KMS-11 (cell line): ENCODE measurements around the gene LDB3.

Experiments used
- H2AFZ ChIP-seq: fragments of 200-600 bp; sonication (generic); 2 replicates; pipeline ENCODE4 v1.6.1; 2016; ENCODE audit warnings: antibody characterized with exemption, mixed run types, low read depth
- H3K27ac ChIP-seq: fragments of 200-600 bp; sonication (generic); 2 replicates; pipeline ENCODE4 v1.6.1; 2016; ENCODE audit warnings: mild to moderate bottlenecking, mixed run types
- H3K27me3 ChIP-seq: fragments of 200-600 bp; sonication (generic); 2 replicates; pipeline ENCODE4 v1.6.1; 2017; ENCODE audit warnings: mild to moderate bottlenecking, low read depth, mixed run types, moderate library complexity; ENCODE audit not compliant: insufficient read depth
- H3K36me3 ChIP-seq: fragments of 200-600 bp; sonication (generic); 2 replicates; pipeline ENCODE4 v1.6.1; 2017; ENCODE audit warnings: mild to moderate bottlenecking, mixed run types; ENCODE audit not compliant: insufficient read depth
- H3K4me1 ChIP-seq: fragments of 200-600 bp; sonication (generic); 2 replicates; pipeline ENCODE4 v1.6.1; 2016; ENCODE audit warnings: mild to moderate bottlenecking, low read depth, mixed run types; ENCODE audit not compliant: poor library complexity, severe bottlenecking
- H3K4me2 ChIP-seq: fragments of 200-600 bp; sonication (generic); 2 replicates; pipeline ENCODE4 v1.7.0; 2016; ENCODE audit warnings: mild to moderate bottlenecking, mixed run types
- H3K4me3 ChIP-seq: fragments of 200-600 bp; sonication (generic); IDR thresholded peaks from 2 replicates; pipeline ENCODE4 v1.6.1; 2017; ENCODE audit warnings: low read depth, low read length, mixed read lengths; ENCODE audit not compliant: insufficient read depth
- H3K79me2 ChIP-seq: fragments of 200-600 bp; sonication (generic); 2 replicates; pipeline ENCODE4 v1.6.1; 2016; ENCODE audit warnings: low read depth, mixed run types; ENCODE audit not compliant: insufficient read depth
- H3K9ac ChIP-seq: fragments of 200-600 bp; sonication (generic); 2 replicates; pipeline ENCODE4 v1.6.1; 2016; ENCODE audit warnings: mild to moderate bottlenecking, mixed run types
- H4K20me1 ChIP-seq: fragments of 200-600 bp; sonication (generic); 2 replicates; pipeline ENCODE4 v1.6.1; 2016; ENCODE audit warnings: mild to moderate bottlenecking, mixed run types; ENCODE audit not compliant: insufficient read depth
- CTCF ChIP-seq: fragments of 200-600 bp; sonication (generic); conservative IDR thresholded peaks from 2 replicates; pipeline ENCODE4 v1.6.1; 2017; ENCODE audit warnings: low read depth, mild to moderate bottlenecking, antibody characterized with exemption, low read length, moderate library complexity, mixed read lengths

LDB3 gene

DNA sequence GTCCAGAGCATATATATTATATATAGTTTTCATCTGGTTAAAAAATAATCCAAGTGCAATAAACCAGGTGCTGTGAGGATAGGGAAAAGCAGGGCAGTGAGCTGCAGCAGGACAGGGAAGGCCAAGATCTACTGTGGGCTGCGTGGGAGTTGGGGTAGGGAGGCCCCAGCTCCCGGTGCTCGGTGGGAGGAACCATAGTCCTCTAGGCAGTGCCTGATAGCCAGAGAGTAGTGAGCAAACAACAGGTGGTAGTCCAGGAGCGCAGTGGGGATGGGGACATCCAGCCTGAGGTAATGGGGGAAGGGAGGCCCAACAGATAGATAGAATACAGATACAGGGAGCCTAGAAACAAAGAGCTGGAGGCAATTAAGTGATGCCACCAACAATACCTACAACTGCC lies 84.0 kb downstream of the LDB3 start:
- no peak for TF ChIP-seq CTCF
- H3K4me2 ChIP-seq, result no peak overlapping the region
- H3K27me3 ChIP-seq, result no peaks in the 10 kb centered on the region
- no peak overlapping the region for H2AFZ ChIP-seq
- H3K4me3 ChIP-seq, result no peak overlapping the region
- no peak overlapping the region for H3K9ac ChIP-seq
- H3K4me1 ChIP-seq, result peaks cover 19% of the 10 kb centered on the region
- no peaks in the 10 kb centered on the region for H4K20me1 ChIP-seq
- no peaks in the 10 kb centered on the region for H3K36me3 ChIP-seq
- H3K79me2 ChIP-seq, result no peaks in the 10 kb centered on the region; the same call in 1 of the 2 replicates
- no peak overlapping the region for H3K27ac ChIP-seq

- Histone ChIP-seq H3K27ac (no peak overlapping the region), H3K79me2 (no peaks in the 10 kb centered on the region; the same call in 1 of the 2 replicates), H3K4me2 (peak overlapping the region; percentile 17; the same call in 1 of the 2 replicates), H3K9ac (no peak overlapping the region), H3K27me3 (no peaks in the 10 kb centered on the region), H4K20me1 (no peaks in the 10 kb centered on the region), H3K4me1 (peaks cover 19% of the 10 kb centered on the region), H2AFZ (no peak overlapping the region), H3K4me3 (no peak overlapping the region), H3K36me3 (no peaks in the 10 kb centered on the region)
- TF ChIP-seq CTCF, result no peak
These were observed 84.7 kb downstream of the LDB3 start for GRCh38 chr10:86753051-86753450.

DNA sequence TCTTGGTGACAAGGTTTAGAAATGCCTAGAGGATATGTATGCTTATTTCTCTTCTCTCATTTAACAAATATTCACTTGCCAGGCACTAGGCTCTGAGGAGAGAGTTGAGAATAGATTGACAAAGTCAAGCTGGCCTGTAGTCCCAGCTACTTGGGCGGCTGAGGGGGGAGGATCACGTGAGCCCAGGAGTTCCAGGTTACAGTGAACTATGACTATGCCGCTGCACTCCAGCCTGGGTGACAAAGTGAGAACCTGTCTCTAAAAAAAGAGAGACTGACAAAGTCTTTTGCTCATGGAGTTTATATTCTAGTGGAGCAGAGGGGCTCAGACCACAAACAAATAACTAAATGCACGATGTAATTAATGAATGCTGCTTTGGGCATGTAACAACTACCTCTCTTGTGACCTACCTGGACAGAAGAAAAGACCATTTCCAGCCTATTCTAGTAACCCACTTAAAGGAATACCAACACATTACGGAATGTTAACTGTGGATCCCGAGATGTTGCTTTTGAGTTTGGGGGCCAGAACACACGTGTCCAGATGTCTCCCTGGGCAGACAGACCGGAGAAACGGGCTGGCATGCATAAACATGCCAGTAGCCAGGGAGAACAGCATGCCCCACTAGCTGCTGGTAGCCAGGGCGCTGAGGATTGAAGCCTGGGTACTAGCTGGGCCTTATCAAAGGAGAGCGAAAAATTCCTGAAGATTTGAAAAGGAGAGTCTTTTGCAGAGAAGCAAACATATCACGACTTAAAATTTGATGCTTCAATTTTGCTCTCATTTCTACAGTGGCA lies 85.5 kb downstream of the LDB3 start:
- Histone ChIP-seq H2AFZ (no peak overlapping the region), H3K27me3 (no peaks in the 10 kb centered on the region), H3K4me1 (peaks cover 19% of the 10 kb centered on the region), H3K4me3 (no peak overlapping the region), H3K4me2 (no peak overlapping the region), H3K27ac (no peak overlapping the region), H3K9ac (no peak overlapping the region), H4K20me1 (no peaks in the 10 kb centered on the region), H3K79me2 (no peaks in the 10 kb centered on the region; the same call in 1 of the 2 replicates), H3K36me3 (no peaks in the 10 kb centered on the region)
- no peak for TF ChIP-seq CTCF

DNA sequence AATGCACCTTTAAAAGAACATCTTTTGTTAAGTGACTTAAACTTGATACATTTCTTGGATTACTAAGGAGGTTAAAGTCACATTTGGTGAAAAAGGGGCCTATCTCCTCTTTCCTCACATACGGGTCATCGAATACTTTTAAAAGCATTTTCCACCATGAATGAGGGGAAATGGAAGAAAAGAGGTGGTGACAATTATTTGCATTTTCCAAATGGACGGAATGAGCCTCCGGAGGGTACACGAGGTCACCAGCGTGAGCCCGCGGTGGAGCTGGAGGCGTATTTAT lies 87.1 kb downstream of the LDB3 start:
- Histone ChIP-seq H3K27ac (no peak overlapping the region), H2AFZ (peak overlapping the region; percentile 86), H4K20me1 (no peaks in the 10 kb centered on the region), H3K79me2 (no peaks in the 10 kb centered on the region; the same call in 1 of the 2 replicates), H3K9ac (peak overlapping the region; percentile 75; the same call in 1 of the 2 replicates), H3K4me3 (no peak overlapping the region), H3K27me3 (no peaks in the 10 kb centered on the region), H3K36me3 (no peaks in the 10 kb centered on the region), H3K4me2 (peak overlapping the region; percentile 69), H3K4me1 (peaks cover 19% of the 10 kb centered on the region)
- no peak for TF ChIP-seq CTCF
